ENCODE results near the gene AGFG1.
"Not testable (repeated sequence)": the region's sequence is repeated elsewhere in the genome, so short reads cannot be mapped to it uniquely, and the experiment has no call there.

The AGFG1 gene

DNA sequence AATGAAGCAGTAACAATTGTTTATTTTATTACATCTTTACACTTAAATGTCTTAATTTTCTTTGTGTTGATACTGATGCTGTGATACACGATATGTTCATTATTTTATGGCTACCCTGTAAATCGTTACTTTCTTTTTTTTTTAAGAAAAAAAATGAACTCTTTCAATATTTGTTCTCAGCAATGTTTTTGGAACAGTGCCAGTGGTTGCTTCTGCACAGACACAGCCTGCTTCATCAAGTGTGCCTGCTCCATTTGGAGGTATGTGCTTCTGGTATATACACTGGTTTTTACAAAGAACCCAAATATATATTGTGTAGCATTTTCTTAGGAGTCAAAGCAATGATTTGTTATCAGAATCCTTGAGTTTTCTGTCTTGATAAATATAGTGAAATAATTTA is 64.5 kb downstream of the AGFG1 start:
- no peak for DNase-seq (ENCODE audit: low read depth, low spot score)

GRCh38 chr2:227539465-227539956 is 67.6 kb downstream of the AGFG1 start:
- no peak for DNase-seq (ENCODE audit: low read depth, low spot score)

DNA sequence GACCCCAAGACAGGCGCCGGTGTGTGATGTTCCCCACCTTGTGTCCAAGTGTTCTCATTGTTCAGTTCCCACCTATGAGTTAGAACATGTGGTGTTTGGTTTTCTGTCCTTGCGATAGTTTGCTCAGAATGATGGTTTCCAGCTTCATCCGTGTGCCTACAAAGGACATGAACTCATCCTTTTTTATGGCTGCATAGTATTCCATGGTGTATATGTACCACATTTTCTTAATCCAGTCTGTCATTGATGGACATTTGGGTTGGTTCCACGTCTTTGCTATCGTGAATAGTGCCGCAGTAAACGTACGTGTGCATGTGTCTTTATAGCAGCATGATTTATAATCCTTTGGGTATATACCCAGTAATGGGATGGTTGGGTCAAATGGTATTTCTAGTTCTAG is 68.4 kb downstream of the AGFG1 start:
- DNase-seq (ENCODE audit: low read depth, low spot score) = not testable (repeated sequence)

GRCh38 chr2:227545990-227546389 is 74.0 kb downstream of the AGFG1 start:
- no peak for DNase-seq (ENCODE audit: low read depth, low spot score)

DNA sequence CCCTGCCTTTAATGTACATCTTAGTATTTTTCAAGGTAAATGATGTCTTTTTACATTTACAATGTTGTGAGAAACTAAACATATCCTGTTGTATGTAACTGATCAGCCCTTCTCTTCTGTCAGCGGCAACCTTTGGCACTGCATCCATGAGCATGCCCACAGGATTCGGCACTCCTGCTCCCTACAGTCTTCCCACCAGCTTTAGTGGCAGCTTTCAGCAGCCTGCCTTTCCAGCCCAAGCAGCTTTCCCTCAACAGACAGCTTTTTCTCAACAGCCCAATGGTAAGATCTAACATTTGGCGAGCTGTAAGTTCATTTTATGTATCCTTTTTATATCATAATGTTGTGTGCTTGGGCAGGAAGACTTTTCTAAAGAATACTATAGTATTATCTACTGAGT is 79.9 kb downstream of the AGFG1 start:
- no peak for DNase-seq (ENCODE audit: low read depth, low spot score)

GRCh38 chr2:227562581-227562980 is 90.6 kb downstream of the AGFG1 start:
- no peak for DNase-seq (ENCODE audit: low read depth, low spot score)

DNA sequence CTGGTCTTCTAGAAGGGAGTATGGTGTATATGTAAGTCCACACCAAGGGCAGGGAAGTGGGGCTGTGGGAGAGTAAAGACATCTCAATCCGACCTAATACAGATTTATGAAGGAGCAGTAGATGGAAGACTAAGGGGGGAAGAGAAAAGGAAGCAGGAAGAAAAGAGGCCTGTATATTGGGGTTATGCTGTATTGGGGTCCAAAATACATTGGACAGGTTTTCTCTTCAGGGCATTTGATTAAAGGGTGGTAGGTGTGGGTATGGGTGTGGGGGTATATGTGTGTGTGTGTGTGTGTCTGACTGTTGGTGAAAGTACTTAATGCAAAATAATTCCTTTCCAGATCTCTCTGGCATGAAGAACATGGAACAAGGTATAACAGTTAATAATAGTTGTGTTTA is 93.1 kb downstream of the AGFG1 start:
- DNase-seq (ENCODE audit: low read depth, low spot score) = no peak

DNA sequence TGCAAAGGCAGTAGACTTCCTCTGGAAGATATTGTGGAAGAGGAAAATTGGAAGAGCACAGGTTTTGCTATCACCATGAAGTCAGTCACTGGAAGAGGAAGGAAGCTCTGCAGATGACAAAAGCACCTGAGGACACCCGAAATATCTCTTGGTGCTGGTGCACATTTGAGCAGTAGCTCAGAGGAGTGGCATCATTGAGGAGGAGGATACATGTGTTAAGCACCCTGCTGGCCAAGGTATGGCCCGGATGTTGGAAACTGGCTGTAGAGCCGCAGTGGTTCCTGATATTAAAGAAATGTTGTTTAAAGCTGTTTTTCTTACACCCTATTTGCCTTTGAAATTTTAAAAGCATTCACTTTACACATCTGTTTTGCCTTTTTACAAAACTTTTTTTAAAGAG is 94.1 kb downstream of the AGFG1 start:
- DNase-seq (ENCODE audit: low read depth, low spot score) = no peak

DNA sequence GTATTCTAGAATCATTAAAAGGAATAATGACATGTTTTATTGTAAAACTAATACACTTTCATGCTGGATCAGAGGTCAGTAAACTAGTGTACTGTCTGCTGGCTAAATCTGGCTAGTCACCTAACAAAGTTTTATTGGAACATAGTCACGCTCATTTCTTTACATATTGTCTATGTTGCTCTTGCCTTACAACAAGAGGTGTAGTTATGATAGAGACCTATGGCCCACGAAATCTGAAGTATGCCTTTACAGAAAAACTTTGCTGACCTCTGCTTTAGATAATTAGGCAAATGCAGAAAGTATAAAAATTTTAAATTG is 96.9 kb downstream of the AGFG1 start:
- no peak for DNase-seq (ENCODE audit: low read depth, low spot score)

- DNase-seq (ENCODE audit: low read depth, low spot score) = no peak
These were observed 98.7 kb downstream of the AGFG1 start for GRCh38 chr2:227570615-227571014.

DNA sequence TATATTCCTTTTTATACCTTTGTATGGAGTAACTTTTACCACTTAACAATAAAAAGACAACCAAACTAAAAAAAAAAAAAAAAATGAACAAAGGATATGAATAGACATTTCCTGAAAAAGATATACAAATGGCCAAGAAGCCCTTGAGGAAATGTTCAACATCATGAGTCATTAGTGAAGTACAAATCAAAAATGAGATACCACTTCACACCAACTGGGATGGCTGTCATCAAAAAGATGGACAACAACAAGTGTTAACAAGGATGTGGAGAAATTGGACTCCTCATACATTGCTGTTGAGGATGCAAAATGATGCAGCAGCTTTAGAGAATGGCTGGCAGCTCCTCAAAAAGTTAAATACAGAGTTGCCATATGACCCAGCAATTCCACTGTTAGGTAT is 104.2 kb downstream of the AGFG1 start:
- no peak for DNase-seq (ENCODE audit: low read depth, low spot score)

DNA sequence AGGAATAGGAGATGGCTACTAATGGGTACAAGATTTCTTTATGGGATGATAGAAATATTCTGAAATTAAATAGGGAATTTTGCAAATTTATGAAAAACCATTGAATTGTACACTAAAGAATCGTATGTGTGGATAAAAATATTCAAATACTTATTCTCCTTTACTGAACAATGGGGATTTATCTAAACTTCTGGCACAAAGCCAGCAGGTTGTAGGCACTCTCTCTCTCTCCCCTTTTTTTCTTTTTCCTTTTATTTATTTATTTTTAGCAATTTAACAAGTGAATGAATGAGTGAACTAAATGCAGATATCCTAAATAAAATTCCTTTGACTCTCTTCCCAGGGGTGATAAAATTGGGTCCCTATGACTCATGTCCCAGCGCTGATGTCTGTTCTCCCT is 104.9 kb downstream of the AGFG1 start:
- no peak for DNase-seq (ENCODE audit: low read depth, low spot score)

DNA sequence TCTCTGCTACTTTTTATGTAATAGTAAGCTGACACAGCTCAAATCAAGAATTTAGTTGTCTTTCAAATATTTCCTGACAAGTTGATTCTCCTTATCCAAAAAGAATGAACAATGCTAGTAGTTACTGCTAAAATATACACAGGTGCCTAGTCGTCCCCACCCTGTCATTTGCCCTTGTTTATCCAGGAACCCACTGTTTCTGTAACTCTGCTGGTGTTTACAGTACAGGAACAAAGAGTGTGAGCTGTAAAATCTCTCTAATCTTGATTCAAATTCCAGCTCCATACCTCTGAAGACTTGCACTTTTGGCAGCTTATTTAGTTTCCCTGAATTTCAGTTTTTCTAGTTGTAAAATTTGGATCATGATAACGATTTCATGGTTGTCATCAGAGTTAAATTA is 105.6 kb downstream of the AGFG1 start:
- DNase-seq (ENCODE audit: low read depth, low spot score) = no peak

GRCh38 chr2:227578642-227579041 is 106.7 kb downstream of the AGFG1 start:
- no peak for DNase-seq (ENCODE audit: low read depth, low spot score)

GRCh38 chr2:227579791-227580190 is 107.8 kb downstream of the AGFG1 start:
- DNase-seq (ENCODE audit: low read depth, low spot score) = no peak

- no peak for DNase-seq (ENCODE audit: low read depth, low spot score)
These were observed 110.4 kb downstream of the AGFG1 start for GRCh38 chr2:227582369-227582768.

DNA sequence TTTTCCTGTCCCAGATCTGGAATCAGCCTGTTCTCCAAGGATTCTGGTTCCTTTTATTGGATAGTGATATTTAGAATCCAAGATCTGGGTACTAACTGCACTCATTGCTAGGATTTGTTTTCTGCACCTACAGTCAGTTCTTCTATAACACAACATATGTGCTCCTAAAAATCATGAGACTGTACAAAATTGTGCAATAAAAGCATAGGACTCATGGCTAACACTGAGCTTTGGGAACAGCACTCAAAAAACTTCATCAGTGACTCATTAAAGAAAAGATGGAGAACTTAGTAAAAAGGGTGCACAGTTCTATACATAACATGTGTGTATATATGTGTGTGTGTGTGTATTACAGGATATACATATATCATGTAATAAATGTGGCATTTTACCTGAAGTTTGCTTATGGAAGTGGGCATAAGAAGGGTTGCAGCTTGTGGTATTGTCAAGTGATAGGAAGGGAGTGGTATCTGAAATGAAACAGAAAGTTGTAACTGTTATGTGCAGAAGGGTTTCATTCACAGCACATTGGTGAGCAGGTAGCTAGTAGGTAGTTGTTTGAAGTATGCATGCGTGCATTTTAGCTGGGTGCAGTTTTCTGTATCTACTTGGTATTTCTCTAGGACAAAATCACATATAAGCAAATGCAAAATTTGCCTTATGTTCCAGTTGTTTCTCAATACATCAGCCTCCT is 120.9 kb downstream of the AGFG1 start:
- no peak for DNase-seq (ENCODE audit: low read depth, low spot score)

DNA sequence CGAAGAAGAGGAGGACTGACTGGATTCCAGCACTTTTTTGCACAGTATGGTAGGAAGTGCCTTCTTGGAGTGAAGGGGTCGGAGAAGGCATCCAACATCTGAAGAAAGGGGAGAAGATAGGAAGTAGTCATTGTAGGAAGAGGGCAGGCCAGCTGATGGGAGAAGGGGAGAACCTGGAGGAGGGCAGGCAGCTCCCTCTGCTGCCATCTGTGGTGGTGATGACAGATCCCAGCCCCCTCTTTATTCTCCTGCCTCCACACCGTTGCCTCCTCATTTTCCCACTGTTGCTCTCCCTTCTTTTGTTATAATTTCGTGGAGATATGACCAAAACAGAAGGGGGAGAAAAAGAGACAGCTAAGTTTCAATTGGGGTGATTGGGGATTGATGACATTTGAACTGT is 123.8 kb downstream of the AGFG1 start:
- no peak for DNase-seq (ENCODE audit: low read depth, low spot score)

GRCh38 chr2:227597036-227597435 is 125.1 kb downstream of the AGFG1 start:
- no peak for DNase-seq (ENCODE audit: low read depth, low spot score)

DNA sequence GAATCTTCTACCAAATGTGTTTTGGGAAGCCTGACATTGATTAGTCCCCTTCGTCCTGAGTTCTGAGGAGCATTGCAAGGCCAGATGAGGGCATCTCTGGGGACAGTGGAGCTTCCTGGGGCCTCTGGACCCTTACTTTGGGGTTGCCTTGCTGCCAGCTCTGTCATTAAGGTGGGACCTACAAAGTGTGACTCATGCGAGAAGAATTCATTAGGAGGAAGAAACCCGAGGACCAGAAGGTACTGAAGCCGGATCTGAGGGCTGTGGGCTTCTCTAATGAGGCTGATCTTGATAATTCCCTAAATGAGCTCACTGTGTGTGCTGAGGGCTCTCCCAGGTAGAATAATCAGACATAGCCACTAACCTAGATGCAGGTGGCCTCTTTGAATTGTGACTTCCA is 126.0 kb downstream of the AGFG1 start:
- no peak for DNase-seq (ENCODE audit: low read depth, low spot score)

DNA sequence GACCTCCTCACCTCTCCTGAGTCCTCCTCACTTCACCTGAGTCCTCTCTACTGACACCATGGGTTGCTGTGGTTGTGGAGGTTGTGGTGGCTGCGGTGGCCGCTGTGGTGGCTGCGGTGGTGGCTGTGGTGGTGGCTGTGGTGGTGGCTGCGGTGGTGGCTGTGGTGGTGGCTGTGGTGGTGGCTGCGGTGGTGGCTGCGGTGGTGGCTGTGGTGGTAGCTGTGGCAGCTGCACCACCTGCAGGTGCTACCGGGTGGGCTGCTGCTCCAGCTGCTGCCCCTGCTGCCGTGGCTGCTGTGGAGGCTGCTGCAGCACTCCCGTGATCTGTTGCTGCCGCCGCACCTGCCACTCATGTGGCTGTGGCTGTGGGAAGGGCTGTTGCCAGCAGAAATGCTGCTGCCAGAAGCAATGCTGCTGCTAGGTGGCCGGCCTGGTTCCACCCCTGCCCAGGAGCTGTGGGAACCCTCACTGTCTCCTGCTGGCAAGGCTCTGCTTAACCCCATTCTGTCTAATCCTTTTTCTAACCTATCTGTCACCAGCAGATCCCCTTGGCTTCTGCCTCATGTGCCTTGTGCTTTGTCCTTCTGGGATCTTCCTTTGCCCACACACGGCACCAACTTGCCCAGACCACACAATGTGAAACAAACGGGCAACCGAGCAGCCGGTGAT is 127.0 kb downstream of the AGFG1 start, which contains the start of gene SCYGR2:
TSS of gene SCYGR2 (plus strand) at position 59 of the 669 bp plus-strand sequence. CDS start at position 59, 0 bp downstream.
- not testable (repeated sequence) for DNase-seq (ENCODE audit: low read depth, low spot score)

DNA sequence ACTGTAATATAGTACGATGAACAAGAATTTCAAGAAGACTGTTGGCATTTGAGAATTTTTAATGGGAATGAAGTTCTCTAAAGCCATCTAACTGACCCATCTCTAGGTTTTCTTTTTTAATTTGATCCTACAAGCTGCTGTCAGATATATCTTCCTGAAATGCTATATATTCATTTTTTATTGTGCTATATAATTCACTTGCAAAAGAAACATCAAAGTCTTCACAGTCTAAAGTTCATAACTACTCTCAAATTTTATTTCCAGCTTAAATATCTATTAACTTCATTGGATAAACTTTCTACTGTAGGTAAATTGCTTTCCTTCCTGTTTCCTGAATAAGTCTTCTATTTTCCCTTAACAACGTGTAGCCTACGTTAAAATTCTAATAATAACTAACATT is 130.4 kb downstream of the AGFG1 start:
- DNase-seq (ENCODE audit: low read depth, low spot score) = no peak

GRCh38 chr2:227606476-227606875 is 134.5 kb downstream of the AGFG1 start:
- no peak for DNase-seq (ENCODE audit: low read depth, low spot score)
